ENCODE results near the gene SND1.

GRCh38 chr7:128122576-128123290 lies 470.7 kb downstream of the SND1 start:
- TF ChIP-seq CTCF (IDR thresholded peaks at IDR 0.05) (no peak), POLR2A (IDR thresholded peaks at IDR 0.05) (no peak)
